Measurements from ENCODE around the gene CELSR1. TPM values are rescaled to one million over a fixed set of nuclear protein-coding genes. Genes with fewer than 3 reads are reported as not detected.

Gene CELSR1
- total RNA-seq, 1 donor from 2014 or later: 151 TPM

- no peak for DNase-seq (ENCODE audit: low read depth)
Measured at GRCh38 chr22:46449116-46449691, 88.2 kb downstream of the CELSR1 start.

- no peak for DNase-seq (ENCODE audit: low read depth)
Measured at GRCh38 chr22:46448333-46448732, 89.1 kb downstream of the CELSR1 start.

GRCh38 chr22:46447906-46448305 lies 89.5 kb downstream of the CELSR1 start:
- no peak for DNase-seq (ENCODE audit: low read depth)

DNA sequence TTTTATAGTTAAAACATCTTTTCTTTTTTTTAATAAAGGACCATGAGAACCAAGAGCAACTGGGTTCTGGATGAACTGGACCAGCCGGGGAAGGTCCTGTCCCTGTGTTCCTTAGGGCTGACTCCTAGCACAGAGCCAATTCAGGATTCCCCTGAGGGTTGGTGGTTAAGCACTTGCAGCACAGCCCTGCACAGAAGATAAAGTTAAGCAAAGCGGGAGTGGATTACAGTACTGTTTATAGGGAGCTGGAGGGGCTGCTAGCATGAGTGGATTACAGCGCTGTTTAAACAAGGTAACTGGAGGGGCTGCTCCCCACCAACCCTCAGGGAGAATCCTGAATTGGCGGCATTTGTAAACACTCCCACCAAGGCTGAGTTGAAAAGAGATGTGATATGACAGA lies 90.6 kb downstream of the CELSR1 start:
- DNase-seq (ENCODE audit: low read depth): no peak

- DNase-seq (ENCODE audit: low read depth): no peak
Measured at GRCh38 chr22:46445771-46446420, 91.5 kb downstream of the CELSR1 start.

DNA sequence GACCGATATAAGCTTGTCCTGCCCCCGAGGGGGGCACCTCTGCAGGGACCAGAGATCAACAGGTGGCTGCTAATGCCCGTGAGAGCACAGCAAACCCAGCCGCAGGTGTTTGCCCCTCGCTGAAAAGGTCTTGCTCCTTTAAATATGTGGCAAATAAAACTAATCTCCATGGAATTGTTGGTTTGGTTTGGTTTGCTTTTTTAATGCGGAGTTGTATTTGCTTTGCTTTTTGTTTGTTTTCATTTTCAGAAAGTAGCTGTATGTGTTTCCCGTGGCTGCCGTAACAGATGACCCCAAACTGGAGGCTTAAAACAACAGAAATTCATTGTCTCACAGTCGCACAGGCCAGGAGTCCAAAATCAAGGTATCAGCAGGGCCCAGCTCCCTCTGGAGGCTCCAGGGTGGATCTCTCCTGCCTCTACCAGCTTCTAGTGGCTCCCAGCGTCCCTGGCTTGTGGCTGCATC lies 93.0 kb downstream of the CELSR1 start:
- DNase-seq (ENCODE audit: low read depth): no peak

- peak; percentile 27 for DNase-seq (ENCODE audit: low read depth)
Measured at GRCh38 chr22:46443850-46444389, 93.5 kb downstream of the CELSR1 start.

DNA sequence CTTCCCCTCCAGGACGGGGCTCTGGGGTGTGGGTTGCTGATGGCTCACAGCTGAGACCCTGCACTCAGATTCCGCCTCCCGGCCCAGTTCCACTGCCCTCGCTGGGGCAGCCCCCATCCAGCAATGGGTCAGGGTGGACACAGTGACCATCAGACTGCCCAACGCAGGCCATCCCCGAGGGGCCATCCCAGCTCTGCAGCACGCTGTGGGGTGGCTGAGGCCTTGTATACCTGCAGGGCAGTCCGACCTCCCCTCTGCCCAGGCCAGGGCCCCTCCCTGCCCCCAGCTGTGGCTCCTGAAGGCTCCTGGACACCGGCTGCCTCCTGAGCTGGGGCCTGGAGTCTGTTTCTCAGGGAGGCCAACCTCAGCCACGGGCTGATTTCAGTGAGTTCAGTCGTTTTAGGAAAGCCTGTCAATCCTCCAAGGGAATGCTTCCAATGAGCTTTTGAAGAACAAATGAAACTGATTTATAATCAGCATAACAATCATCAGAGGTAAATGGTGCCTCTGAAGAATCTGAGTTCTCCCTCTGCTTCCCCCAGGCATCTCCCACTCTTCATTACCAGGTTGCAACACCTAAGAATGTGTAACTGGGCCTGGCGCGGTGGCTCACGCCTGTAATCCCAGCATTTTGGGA lies 95.1 kb downstream of the CELSR1 start:
- DNase-seq (ENCODE audit: low read depth): no peak

GRCh38 chr22:46439576-46440465 lies 97.6 kb downstream of the CELSR1 start:
- no peak for DNase-seq (ENCODE audit: low read depth)

GRCh38 chr22:46439111-46439510 lies 98.3 kb downstream of the CELSR1 start:
- no peak for DNase-seq (ENCODE audit: low read depth)

DNA sequence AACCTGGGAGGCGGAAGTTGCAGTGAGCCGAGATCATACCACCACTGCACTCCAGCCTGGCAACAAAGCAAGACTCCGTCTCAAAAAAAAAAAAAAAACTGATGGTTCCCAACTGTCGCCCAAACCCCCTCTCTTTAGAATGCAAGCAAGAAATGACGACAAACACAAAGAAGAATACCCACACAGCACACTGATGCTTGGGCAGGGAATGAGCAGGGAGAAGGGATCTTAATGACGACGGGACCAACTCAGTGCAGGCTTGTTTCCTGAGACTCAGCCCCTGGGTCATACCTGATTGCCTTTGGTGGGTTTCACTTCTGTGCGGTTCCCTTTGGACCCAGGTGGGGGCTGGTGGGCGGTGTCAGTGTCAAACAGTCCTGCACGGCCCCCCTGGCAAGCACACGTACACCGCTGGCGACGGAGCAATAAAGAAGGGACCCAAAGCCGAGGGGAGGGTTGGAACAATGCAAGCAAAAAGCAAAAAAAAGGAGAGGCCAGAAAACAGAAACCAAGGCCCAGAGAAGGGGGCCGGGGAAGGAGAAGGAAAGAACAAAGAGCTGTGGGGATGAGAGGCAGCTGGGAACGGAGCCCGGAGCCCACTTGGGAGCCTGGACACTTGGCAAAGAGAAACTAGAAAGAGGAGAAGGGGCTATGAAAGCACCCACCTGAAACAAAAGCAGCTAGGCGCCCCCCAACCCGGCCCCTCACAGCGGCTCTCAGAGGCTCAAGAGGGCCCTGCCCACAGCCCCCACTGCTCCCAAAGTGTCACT lies 99.6 kb downstream of the CELSR1 start:
- no peak for DNase-seq (ENCODE audit: low read depth)

- DNase-seq (ENCODE audit: low read depth): no peak
Measured at GRCh38 chr22:46436595-46437175, 100.7 kb downstream of the CELSR1 start.

DNA sequence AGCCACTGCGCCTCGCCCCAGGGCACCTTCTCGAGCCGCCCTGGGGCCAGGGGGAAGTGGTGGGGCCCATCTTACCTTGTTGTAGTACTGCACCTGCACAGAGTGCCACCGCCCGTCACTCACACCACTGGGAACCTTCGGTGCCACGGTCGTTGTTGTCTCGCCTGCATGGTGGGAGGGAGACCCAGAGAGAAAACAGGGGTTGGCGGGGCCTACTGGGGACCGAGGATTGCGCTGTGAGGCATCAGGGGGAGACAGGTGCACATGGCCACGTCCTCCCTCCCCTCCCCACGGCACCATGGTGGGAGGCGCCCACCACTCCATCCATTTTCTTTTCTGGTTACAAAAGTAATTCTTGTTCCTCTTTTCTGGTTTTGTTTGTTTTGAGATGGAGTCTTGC lies 104.1 kb downstream of the CELSR1 start:
- DNase-seq (ENCODE audit: low read depth): no peak

GRCh38 chr22:46432164-46433068 lies 105.0 kb downstream of the CELSR1 start:
- DNase-seq (ENCODE audit: low read depth): peak; percentile 37

GRCh38 chr22:46430961-46431838 lies 106.2 kb downstream of the CELSR1 start:
- no peak for DNase-seq (ENCODE audit: low read depth)

GRCh38 chr22:46429325-46429853 lies 108.0 kb downstream of the CELSR1 start:
- DNase-seq (ENCODE audit: low read depth): no peak

- no peak for DNase-seq (ENCODE audit: low read depth)
Measured at GRCh38 chr22:46428602-46429324, 108.7 kb downstream of the CELSR1 start.

GRCh38 chr22:46428171-46428570 lies 109.2 kb downstream of the CELSR1 start:
- DNase-seq (ENCODE audit: low read depth): no peak

Measured in renal cortical epithelial cell (primary cell).